ENCODE measurements around the gene UVSSA. TPM values are rescaled to one million over a fixed set of nuclear protein-coding genes. Genes with fewer than 3 reads are reported as not detected.
A peak's percentile ranks its signal among the peaks of the same experiment; 100 is the strongest.

Gene UVSSA
- total RNA-seq, 1 donor from 2014 or later = 22.8 TPM

DNA sequence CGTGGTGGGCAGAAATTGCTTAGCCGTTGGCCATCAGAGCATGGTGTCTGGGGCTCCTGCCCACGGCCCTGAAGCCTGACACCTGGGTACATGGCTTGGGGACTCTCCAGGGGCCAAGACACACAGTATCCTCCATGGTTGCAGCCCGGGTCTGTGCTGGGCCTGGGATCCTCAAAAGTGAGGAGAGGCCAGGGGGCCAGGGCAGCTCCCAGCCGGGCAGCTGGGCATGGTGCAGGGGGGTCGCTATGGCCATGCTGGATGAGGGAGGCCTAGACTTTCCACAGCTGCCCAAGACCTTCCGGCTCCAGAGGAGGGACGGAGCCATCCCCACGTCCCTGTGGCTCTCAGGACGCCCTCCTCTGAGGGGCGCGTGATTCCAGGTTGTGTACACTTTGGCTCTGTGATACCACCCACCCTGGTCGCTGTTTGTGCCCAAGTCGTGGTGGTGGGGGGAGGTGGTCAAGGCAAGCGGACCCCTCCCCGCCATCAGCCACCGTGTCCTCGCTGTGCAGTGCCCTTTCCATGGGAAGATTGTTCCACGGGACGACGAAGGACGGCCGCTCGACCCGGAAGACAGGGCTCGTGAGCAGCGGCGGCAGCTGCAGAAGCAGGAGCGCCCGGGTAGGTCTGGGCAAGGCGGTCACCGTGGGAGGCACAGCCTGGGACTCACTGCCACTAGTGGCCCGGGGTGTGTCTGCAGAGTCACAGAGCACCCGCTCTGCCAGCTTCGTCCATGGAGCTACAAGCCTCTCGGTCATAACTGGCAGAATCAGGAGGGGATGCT is 33.6 kb downstream of the UVSSA start:
- Mint-ChIP-seq H3K9me3 (no peaks in the 10 kb centered on the region), H3K27me3 (ENCODE audit: low read depth) (no peaks in the 10 kb centered on the region)

GRCh38 chr4:1381181-1381621 is 34.2 kb downstream of the UVSSA start:
- Mint-ChIP-seq H3K36me3 (ENCODE audit: low read depth) (no peaks in the 10 kb centered on the region), H3K27me3 (ENCODE audit: low read depth) (no peaks in the 10 kb centered on the region), H3K4me1 (peaks cover 9% of the 10 kb centered on the region), H3K9me3 (no peaks in the 10 kb centered on the region), H3K27ac (ENCODE audit: unreplicated experiment) (no peak overlapping the region), H3K4me3 (no peak overlapping the region)
- no peak for TF ChIP-seq CTCF (conservative IDR thresholded peaks at IDR 0.05)
- DNase-seq (ENCODE audit: low read depth, low spot score) = no peak

More for the DNA sequence above, 33.6 kb downstream of the UVSSA start:
- Mint-ChIP-seq H3K4me3 (no peak overlapping the region), H3K4me1 (peaks cover 9% of the 10 kb centered on the region), H3K27ac (ENCODE audit: unreplicated experiment) (no peak overlapping the region), H3K36me3 (ENCODE audit: low read depth) (no peaks in the 10 kb centered on the region)
- TF ChIP-seq CTCF (conservative IDR thresholded peaks at IDR 0.05) = no peak
- no peak for DNase-seq (ENCODE audit: low read depth, low spot score)

- peak overlapping the region; percentile 24 for H3K27ac Mint-ChIP-seq (ENCODE audit: unreplicated experiment)
- no peaks in the 10 kb centered on the region for H3K36me3 Mint-ChIP-seq (ENCODE audit: low read depth)
- H3K4me1 Mint-ChIP-seq = peaks cover 9% of the 10 kb centered on the region
- TF ChIP-seq CTCF (conservative IDR thresholded peaks at IDR 0.05) = no peak
- H3K9me3 Mint-ChIP-seq = no peaks in the 10 kb centered on the region
- H3K27me3 Mint-ChIP-seq (ENCODE audit: low read depth) = no peaks in the 10 kb centered on the region
- no peak for DNase-seq (ENCODE audit: low read depth, low spot score)
- peak overlapping the region; percentile 6 for H3K4me3 Mint-ChIP-seq
Observed at GRCh38 chr4:1381944-1382541, 35.0 kb downstream of the UVSSA start.

DNA sequence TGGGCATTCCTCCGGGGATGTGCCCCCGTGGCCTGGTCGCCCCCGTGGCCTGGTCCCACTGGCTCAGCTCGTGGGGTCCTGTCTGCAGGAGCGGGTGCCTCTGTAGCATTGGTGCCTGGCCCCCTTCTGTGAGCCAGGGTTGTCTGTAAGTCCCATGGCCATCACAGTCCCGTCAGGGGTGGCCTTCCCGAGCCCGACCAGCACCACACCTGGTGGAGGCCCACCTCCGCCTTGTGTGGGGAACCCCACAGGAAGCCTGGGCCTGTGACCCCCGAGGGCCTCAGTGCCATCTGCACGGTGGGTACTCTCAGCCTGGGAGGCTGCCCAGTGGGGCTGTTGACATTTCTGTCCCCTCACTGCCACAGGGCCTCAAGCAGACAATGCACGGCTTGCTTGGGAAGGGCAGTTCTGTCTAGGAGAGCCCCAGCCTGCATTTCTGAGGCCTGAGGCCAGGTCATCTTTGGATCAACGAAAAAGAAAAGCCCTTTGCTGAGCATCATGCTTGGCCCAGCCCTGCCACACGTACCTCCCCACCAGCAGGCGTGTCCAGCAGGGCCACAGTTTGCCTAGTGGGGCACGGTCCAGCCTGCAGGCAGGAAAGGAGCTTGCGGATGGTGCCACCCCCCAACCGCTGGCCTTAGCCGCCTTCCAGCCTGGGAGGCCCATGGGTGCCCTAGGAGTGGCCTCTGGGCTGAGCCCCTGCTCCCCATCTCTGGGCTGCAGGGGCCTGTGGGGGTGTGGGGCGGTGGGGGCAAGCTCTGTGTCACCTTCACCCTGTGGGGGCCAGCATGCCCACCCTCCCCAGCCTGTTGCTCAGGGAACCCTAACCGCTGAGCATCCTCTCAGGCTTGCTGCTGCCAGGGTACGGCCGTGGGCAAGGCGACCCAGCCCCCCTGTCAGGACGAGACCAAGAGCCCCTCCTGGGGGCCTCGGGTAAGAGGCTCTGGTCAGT is 36.0 kb downstream of the UVSSA start:
- Mint-ChIP-seq H3K27ac (ENCODE audit: unreplicated experiment) (no peak overlapping the region), H3K27me3 (ENCODE audit: low read depth) (no peaks in the 10 kb centered on the region), H3K4me1 (peaks cover 9% of the 10 kb centered on the region), H3K4me3 (no peak overlapping the region), H3K9me3 (no peaks in the 10 kb centered on the region), H3K36me3 (ENCODE audit: low read depth) (peaks cover 6% of the 10 kb centered on the region)
- DNase-seq (ENCODE audit: low read depth, low spot score) = no peak
- no peak for TF ChIP-seq CTCF (conservative IDR thresholded peaks at IDR 0.05)

Measured in neural crest cell (in vitro differentiated cells).